Ecto neural progenitor cell (in vitro differentiated cells): Measurements from ENCODE around the gene THSD8.
"Not testable (repeated sequence)": the region's sequence is repeated elsewhere in the genome, so short reads cannot be mapped to it uniquely, and the experiment has no call there.

Experiments
- DNase-seq: peaks from one replicate; pipeline ENCODE4 v3.0.0-alpha.2; 2018; ENCODE audit warnings: low spot score

Gene THSD8

DNA sequence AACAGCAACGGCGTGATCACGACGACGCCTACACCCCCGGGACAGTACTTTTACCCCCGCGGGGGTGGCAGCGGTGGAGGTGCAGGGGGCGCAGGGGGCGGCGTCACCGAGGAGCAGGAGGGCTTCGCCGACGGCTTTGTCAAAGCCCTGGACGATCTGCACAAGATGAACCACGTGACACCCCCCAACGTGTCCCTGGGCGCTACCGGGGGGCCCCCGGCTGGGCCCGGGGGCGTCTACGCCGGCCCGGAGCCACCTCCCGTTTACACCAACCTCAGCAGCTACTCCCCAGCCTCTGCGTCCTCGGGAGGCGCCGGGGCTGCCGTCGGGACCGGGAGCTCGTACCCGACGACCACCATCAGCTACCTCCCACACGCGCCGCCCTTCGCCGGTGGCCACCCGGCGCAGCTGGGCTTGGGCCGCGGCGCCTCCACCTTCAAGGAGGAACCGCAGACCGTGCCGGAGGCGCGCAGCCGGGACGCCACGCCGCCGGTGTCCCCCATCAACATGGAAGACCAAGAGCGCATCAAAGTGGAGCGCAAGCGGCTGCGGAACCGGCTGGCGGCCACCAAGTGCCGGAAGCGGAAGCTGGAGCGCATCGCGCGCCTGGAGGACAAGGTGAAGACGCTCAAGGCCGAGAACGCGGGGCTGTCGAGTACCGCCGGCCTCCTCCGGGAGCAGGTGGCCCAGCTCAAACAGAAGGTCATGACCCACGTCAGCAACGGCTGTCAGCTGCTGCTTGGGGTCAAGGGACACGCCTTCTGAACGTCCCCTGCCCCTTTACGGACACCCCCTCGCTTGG is 9.6 kb upstream of the THSD8 start:
- peak; percentile 80 for DNase-seq

DNA sequence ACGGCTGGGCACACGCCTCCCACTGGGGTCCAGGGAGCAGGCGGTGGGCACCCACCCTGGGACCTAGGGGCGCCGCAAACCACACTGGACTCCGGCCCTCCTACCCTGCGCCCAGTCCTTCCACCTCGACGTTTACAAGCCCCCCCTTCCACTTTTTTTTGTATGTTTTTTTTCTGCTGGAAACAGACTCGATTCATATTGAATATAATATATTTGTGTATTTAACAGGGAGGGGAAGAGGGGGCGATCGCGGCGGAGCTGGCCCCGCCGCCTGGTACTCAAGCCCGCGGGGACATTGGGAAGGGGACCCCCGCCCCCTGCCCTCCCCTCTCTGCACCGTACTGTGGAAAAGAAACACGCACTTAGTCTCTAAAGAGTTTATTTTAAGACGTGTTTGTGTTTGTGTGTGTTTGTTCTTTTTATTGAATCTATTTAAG is 9.0 kb upstream of the THSD8 start:
- DNase-seq = no peak

DNA sequence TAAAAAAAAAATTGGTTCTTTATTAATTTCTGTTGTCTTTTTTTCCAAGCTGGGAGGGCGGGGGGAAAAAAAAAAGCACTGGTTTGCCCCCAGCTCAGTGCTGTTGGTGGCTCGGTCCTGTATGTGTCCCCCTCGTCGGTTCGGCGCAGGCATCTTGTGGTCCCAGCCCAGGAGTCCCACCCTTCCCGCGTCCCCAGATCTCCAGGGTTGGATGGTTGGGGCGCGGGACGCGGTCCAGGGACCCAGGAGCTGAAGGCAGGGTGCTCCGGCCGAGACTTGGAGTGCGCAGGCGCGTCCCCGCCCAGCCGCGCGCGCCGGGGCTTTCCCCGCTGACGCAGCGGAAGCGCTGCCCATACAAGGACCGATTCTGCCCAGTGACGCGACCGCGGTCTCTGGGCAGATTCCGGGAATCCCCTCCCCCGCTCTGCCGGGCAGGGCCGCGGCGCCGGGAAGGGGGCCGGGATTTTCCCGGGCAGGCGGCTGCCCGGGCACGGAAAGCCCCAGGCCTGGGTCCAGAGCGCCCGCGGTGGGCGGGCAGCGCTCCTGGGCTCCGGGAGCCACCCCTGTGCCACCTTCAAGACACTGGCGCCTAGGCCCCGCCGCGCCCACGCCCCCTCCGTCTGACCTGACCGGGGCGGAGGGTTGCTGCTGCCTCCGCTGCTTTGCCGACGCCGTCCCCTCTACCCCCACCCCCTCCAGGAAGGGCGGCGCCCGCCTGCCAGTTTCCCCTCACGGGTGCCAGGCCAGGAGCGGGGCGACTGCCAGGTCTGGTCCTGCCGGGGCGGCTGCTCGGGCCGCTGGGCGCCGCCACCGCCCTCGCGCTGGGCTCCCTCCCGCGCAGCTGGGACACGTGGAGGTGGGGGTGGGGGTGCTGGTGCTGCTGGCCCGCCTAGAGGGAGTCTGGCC is 8.3 kb upstream of the THSD8 start:
- peak; percentile 95 for DNase-seq

- no peak for DNase-seq
These were observed 7.5 kb upstream of the THSD8 start for GRCh38 chr19:12794196-12794941.

DNA sequence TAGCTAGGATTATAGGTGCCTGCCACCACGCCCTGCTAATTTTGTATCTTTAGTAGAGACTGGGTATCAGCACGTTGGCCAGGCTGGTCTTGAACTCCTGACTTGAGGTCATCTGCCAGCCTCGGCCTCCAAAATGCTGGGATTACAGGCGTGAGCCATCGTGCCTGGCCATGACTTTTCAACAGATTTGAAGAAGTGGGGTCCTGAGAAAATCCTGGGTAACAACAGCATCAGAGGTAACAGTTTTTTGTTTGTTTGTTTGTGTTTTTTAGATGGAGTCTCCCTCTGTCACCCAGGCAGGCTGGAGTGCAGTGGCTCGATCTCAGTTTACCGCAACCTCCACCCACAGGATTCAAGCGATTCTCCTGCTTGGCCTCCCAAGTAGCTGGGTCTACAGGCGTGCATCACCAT is 6.9 kb upstream of the THSD8 start:
- DNase-seq = no peak

- peak; percentile 87 for DNase-seq
These were observed 5.5 kb upstream of the THSD8 start for GRCh38 chr19:12796146-12797071.

- DNase-seq = no peak
These were observed 4.7 kb upstream of the THSD8 start for GRCh38 chr19:12797141-12797587.

- not testable (repeated sequence) for DNase-seq
These were observed 4.3 kb upstream of the THSD8 start for GRCh38 chr19:12797607-12798006.

DNA sequence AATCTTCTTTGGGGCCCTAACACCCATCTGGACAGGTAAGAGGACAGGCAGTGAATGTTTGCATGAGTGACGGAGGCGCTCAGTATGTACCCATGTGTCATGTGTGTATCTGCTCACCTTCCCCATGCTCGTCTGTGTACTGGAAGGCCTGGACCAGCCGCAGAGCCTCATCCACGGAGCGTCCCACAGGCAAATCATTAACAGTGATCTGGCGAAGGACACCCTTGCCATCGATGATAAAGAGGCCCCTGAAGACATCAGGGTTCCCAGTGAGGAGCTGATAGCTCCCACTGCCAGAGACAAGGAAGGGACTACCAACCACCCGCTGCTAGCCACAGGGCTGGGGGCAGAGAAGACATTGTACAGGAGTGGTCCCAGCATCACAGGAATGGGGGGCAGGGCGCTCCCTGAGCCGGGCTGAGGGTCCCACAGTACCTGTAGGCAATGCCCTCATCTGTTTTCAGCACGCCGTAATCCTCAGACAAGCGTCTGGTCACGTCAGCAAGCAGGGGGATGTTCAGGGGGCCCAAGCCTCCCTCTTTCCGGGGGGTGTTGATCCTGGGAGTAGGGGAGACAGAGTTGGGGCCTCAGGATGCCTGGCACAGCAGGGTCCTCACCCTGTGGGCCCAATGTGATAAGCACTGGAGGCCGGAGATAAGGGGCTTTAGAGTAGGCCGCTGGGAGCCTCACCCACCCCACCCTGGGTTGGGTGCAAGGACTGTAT is 2.0 kb upstream of the THSD8 start:
- DNase-seq = no peak

GRCh38 chr19:12800466-12800770 is 1.5 kb upstream of the THSD8 start:
- no peak for DNase-seq

DNA sequence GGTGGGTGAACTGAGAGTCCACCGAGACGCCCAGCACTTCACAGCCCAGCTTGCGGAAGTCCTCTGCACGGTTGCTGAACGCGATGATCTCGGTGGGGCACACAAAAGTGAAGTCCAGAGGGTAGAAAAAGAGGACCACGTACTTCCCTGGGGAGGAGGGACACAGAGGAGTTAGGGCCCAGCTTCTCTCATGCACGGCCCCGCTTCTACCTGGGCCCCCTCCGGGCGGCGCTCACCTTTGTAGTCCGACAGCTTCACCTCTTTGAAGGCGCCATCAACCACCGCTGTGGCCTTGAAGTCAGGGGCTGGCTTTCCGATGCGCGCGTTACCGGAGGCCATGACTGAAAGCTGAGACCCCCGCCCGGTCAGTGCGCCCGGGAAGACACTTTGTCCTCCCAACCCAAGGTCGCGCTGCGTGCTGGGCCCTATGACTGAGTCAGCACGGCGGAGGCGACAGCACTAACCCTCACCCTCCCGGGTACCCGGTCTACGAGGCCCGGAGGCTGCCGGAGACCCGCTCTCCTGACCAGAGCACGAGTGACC is 875 bp upstream of the THSD8 start:
- DNase-seq = peak; percentile 65

- no peak for DNase-seq
These were observed 618 bp downstream of the THSD8 start for GRCh38 chr19:12802267-12803106.

DNA sequence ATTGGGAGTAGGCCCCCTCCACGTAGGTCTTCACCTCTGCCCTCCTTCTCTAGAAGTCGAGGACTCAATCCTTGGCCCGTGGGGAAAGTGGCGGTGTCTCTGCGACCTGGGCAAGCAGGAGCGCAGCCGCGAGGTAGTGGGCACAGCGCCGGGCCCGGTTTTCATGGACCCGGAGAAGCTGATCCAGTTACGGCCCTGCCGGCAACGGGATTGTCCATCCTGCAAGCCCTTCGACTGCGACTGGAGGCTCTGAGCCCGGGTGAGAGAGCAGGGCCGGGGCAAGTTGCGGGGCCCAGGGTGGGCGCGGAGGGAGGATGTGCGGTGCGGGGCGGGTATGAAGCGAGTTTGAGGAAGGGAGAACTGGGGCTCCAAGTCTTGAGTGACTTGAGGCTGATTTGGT is 2.2 kb downstream of the THSD8 start:
- DNase-seq = no peak

DNA sequence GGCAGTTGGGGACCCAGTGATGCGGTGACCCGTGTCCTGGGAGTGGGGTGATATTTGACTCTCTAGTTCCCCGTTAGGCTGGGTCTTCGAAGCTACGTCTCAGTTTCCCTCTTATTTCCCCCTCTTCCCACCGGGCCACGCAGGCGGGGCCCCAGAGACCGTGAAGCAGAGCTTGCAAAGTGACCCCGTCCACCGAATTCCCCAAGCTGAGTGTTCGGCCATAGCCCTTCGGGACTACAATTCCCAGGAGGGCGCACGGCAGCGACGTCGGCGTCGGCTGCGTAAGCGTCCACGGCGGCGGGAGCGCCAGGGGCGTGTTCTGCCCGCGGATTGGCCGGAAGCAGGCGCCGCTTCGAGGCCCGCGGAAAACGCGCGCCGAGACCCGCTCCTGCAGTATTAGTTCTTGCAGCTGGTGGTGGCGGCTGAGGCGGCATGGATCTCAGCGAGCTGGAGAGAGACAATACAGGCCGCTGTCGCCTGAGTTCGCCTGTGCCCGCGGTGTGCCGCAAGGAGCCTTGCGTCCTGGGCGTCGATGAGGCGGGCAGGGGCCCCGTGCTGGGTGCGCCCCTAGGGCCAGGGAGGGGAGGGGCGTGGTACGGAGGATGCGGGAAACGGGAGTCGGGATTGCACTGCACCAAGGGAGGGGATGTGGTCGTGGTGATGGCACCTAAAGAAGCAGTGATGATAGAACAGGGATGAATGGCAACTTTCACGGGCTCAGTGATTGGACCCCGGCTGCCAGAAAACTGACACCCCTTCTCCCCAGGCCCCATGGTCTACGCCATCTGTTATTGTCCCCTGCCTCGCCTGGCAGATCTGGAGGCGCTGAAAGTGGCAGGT is 4.6 kb downstream of the THSD8 start, which contains the start of gene RNASEH2A:
TSS of gene RNASEH2A (plus strand) at position 343 of the 840 bp plus-strand sequence. CDS start at position 433, 90 bp downstream.
- peak; percentile 94 for DNase-seq

- DNase-seq = no peak
These were observed 13.2 kb downstream of the THSD8 start for GRCh38 chr19:12815088-12815487.

DNA sequence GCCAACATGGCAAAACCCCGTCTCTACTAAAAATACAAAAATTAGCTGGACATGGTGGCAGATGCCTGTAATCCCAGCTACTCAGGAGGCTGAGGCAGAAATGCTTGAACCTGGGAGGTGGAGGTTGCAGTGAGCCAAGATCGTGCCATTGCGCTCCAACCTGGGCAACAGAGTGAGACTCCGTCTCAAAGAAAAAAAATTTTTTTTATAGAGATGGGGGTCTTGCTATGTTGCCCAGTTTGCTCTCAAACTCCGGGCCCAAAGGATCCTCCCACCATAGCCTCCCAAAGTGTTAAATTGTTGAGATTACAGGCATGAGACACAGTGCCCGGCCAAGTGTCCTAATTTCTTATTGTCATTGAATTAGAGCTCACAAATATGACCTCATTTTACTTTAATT is 15.3 kb downstream of the THSD8 start:
- DNase-seq = not testable (repeated sequence)

DNA sequence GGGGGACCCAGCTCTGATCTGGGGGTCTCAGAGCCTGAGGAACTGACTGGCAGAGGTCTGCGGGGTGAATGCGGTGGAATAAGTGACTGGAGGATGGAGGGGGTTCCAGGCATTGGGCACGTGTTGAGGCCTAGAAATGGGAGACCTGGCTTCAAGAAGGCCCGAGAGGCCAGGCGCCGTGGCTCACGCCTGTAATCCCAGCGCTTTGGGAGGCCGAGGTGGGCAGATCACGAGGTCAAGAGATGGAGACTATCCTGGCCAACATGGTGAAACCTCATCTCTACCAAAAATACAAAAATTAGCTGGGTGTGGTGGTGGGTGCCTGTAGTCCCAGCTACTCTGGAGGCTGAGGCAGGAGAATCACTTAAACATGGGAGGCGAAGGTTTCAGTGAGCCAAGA is 15.9 kb downstream of the THSD8 start:
- not testable (repeated sequence) for DNase-seq

DNA sequence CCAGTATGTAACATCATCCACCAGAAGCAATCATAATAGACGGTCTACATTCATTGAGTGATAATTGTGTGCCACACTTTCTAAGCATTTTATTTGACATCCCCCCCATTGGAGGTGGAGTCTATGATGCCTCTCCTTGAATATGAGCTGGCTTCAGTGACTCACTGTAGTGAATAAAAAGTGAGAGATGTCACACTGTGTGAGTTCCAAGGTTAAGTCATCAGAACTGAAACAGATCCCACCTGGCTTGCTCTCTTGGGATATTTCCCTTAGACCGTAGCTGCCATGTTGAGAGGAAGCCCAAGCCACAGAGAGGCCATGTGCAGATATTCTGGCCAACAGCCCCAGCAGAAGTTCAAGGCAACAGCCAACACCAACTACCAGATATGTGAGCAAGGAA is 19.9 kb downstream of the THSD8 start:
- no peak for DNase-seq
